Ishikawa (cell line): ENCODE measurements around the gene ZNF600.

Source experiments
- EP300 ChIP-seq: IDR thresholded peaks from 2 replicates; pipeline ENCODE4 v1.6.1; 2012; ENCODE audit warnings: borderline replicate concordance
- RAD21 ChIP-seq: IDR thresholded peaks from 2 replicates; pipeline ENCODE4 v1.6.1; 2012; ENCODE audit warnings: low read depth
- YY1 ChIP-seq: IDR thresholded peaks from 2 replicates; pipeline ENCODE4 v1.6.1; 2012; ENCODE audit warnings: low read depth
- TF ChIP-seq, protein P1 (sequence below): IDR thresholded peaks from 2 replicates; pipeline ENCODE4 v1.6.1; 2012

DNA sequence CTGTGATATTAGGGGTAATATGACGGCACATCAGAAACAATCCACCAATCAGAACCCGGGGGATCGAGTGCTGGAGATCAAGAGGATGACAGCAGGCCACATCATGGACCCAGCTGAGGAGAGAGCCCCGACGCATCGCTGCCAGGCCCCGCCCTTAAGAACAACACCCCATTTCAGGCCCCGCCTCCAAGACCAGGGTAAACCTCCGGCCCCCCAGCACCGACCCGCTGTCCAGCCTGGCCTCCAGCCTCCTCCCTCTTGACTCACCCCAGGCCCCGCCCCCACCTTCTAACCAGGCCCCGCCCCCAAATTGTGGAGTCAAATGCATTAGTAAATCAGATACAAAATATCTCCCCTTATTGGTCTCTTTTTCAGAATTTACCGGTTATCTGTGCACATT is 47.0 kb downstream of the ZNF600 start:
- TF ChIP-seq, protein P1, sequence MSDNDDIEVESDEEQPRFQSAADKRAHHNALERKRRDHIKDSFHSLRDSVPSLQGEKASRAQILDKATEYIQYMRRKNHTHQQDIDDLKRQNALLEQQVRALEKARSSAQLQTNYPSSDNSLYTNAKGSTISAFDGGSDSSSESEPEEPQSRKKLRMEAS = no peak
- TF ChIP-seq EP300 = no peak
- TF ChIP-seq RAD21 = no peak
- TF ChIP-seq YY1 = no peak
